C4-2B (cell line): ENCODE measurements around the gene ENPP3.

Experiments
- H3K27ac ChIP-seq: fragments of 450-650 bp; 2 replicates; pipeline ENCODE4 v1.5.1; 2017
- ZFX ChIP-seq: fragments of 450-650 bp; IDR thresholded peaks from 2 replicates; pipeline ENCODE4 v1.6.1; 2017
- TF ChIP-seq, protein P1 (sequence below): fragments of 450-650 bp; conservative IDR thresholded peaks from 2 replicates; pipeline ENCODE4 v1.5.1; 2017; ENCODE audit warnings: mild to moderate bottlenecking

The ENPP3 gene

DNA sequence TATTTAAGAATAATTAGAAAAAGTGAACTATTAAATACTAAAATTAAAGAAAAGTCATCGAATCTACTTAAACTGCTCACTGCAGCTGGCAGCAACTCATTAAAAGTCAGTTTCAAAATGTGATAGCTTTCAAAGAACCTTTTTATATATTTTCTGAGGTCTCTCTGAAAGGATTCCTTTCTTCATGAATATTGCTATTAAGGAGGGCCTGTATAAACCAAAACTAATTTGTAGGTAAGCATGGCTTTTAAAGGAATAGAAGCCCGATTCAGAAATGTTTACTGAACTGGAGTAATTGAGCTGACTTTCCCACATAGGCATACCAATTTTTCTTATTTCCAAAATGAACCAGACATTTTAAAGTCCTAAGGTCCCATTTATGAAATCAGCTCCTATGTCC is 129.5 kb downstream of the ENPP3 start:
- TF ChIP-seq ZFX = no peak
- TF ChIP-seq, protein P1, sequence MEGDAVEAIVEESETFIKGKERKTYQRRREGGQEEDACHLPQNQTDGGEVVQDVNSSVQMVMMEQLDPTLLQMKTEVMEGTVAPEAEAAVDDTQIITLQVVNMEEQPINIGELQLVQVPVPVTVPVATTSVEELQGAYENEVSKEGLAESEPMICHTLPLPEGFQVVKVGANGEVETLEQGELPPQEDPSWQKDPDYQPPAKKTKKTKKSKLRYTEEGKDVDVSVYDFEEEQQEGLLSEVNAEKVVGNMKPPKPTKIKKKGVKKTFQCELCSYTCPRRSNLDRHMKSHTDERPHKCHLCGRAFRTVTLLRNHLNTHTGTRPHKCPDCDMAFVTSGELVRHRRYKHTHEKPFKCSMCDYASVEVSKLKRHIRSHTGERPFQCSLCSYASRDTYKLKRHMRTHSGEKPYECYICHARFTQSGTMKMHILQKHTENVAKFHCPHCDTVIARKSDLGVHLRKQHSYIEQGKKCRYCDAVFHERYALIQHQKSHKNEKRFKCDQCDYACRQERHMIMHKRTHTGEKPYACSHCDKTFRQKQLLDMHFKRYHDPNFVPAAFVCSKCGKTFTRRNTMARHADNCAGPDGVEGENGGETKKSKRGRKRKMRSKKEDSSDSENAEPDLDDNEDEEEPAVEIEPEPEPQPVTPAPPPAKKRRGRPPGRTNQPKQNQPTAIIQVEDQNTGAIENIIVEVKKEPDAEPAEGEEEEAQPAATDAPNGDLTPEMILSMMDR = no peak
- H3K27ac ChIP-seq = no peak overlapping the region

DNA sequence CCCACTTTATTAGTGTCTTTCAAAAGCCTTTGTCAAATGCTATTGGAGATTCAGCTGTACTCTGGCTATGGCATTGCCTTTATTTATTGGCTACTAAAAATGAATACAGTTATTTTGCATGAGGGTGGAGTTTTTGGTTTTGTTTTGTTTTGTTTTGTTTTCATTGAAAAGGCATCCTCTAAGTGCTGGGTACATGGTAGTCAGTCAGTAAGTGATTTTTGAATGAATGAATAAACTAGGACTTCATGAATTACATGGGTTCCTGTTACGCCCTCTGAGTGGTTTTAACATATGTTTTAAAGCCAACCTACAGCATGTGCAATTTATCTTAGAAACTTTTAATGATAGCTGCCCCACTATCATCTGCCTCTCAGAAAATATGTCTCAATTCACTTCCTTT is 131.9 kb downstream of the ENPP3 start:
- no peak for TF ChIP-seq ZFX
- TF ChIP-seq, protein P1 = no peak
- H3K27ac ChIP-seq = no peak overlapping the region

DNA sequence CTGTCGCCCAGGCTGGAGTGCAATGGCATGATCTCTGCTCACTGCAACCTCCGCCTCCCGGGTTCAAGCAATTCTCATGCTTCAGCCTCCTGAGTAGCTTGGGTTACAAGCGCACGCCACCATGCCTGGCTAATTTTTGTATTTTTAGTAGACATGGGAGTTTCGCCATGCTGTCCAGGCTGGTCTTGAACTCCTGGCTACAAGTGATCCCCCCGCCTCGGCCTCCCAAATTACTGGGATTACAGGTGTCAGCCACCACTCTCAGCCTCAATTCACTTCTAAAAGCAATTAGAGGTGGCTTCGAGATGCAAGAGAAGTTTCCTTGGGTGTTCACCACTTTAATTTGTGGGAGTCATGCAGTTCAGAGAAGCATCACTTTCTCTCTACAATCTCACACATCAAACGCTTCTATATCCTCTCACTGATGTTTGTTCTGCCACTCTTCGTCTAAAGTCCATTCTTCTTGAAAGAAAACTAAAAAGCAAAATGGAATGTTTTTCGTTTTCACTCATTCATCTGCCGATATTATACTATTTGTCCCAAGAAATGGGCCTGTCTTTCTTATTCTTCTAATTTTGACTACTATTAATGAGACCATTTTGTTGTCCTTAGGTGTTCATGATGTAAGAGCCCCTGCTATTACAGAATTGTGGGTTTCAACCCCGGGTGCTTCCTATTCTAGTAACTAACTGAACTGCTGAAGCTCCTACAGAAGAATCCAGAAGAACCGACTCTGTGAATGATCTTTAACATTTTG is 132.5 kb downstream of the ENPP3 start:
- no peak overlapping the region for H3K27ac ChIP-seq
- TF ChIP-seq, protein P1 = no peak

DNA sequence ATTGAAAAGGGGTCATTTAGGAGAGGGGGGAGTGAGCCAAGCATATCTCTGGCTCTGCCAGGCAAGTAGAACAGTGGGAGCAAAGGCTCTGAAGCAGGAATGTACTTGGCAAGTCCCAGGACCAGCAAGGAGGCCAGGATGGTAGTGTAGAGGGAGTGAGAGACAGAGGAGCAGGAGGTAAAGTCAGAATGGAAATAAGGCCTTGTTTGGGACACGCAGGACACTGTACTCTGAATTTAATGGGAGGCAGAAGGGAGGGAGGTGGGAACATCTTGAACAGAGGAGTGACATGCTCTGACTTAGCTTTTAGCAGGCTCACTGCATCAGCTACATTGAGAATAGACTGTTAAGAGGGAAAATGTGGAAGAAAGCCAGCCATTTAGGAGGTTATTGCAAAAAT is 133.7 kb downstream of the ENPP3 start:
- no peak overlapping the region for H3K27ac ChIP-seq
- no peak for TF ChIP-seq ZFX
- TF ChIP-seq, protein P1 = no peak

DNA sequence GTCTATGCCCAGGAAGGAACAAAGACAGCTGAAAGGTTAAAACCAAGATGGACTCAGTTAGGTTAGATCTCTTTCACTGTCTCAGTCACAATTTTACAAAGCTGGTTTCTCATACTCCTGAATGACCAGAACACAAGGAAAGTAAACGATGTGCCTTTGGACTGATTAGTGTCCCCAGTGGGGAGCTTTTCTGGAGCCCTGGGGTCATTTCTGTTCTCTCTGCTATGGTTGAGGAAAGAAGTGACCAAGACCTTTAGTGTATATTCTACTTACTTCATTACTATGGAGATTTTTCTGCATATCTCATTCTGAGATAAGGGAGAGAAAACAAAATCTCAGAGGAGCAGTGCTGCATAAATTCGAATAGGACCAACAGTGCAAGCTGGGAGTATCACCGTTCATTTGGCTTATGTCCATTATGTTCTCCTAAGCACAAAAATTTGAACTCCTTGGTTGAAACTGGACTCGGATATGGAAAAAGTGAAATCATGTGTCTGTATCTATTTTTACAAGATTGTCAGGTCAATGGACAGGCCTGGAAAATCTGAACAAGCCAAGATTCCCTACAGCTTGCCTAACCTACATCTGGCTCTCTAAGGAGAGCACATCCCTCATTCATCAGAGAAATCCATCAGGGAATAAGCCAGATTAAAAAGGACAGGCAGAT is 136.3 kb downstream of the ENPP3 start:
- no peak overlapping the region for H3K27ac ChIP-seq
- TF ChIP-seq ZFX = no peak
- TF ChIP-seq, protein P1 = no peak

DNA sequence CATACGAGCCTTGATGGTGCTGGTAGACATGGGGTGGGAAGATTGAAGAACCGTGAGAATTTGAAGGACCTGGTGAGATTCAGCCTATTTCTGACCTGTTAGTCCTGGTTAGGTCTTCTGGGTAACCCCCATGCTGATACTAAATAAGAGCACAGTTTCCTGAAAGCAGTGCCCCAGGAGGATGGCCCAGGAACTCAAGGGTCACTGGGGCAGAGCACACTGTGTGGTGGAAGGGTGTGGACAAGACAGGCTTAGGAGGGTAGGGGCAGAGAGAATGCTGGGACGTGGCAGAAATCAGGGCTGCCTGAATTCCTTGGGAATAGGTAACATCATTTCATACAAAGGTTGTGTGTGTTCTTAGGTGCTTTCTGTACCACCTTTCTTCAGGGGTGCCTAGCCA is 138.8 kb downstream of the ENPP3 start:
- H3K27ac ChIP-seq = no peak overlapping the region
- TF ChIP-seq, protein P1 = no peak
- no peak for TF ChIP-seq ZFX

DNA sequence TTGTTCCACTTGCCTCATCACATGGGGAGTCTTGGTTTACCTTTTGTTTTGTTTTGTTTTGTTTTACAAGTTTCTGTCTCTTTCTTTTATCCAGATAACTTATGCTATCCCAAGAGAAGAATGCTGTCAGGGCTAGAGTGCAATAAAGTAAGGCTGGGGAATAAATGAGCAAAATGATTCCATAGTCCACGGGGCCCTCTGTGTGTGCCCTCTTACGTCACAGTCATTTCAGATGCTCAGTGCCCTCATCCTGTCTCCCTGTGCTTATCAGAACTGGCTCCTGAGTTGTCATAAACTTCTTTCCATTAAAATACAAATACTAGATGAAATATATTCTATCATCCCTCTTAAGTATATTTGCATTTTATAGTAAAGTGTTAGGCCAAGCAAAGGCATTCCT is 139.9 kb downstream of the ENPP3 start:
- H3K27ac ChIP-seq = no peak overlapping the region

More for the DNA sequence above, 139.9 kb downstream of the ENPP3 start:
- TF ChIP-seq ZFX = no peak
- TF ChIP-seq, protein P1 = no peak
